Activated CD8-positive, alpha-beta memory T cell treated with anti-CD3 and anti-CD28 coated beads, Interleukin-2, amount 50 U/mL, for 1 hour (primary cell): ENCODE results near the gene NOA1.
"Not testable (repeated sequence)": the region's sequence is repeated elsewhere in the genome, so short reads cannot be mapped to it uniquely, and the experiment has no call there.

ENCODE experiments used
- DNase-seq: peaks from one replicate; pipeline ENCODE4 v3.0.0-alpha.2; 2020; ENCODE audit errors: extremely low read depth

NOA1 gene

DNA sequence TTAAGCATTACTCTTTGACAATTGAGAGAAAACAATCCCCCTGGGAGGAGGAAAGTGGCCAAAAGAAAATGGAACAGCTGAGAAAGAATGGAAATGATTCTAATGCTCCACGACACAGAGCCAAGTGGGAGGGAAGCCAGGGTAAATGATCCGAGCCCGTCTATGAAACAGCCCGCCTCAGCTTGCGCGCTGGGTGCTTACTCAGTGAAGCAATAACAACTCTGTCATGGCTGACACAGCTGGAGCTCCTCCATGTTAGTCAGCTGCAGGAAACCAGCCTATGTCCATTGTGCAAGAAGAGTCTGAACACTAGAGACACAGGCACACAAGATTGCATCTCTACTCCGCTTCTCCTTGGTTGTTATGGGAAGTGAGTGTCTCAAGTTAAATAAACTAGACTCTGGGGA, 19.3 kb downstream of the NOA1 start:
- DNase-seq: no peak

DNA sequence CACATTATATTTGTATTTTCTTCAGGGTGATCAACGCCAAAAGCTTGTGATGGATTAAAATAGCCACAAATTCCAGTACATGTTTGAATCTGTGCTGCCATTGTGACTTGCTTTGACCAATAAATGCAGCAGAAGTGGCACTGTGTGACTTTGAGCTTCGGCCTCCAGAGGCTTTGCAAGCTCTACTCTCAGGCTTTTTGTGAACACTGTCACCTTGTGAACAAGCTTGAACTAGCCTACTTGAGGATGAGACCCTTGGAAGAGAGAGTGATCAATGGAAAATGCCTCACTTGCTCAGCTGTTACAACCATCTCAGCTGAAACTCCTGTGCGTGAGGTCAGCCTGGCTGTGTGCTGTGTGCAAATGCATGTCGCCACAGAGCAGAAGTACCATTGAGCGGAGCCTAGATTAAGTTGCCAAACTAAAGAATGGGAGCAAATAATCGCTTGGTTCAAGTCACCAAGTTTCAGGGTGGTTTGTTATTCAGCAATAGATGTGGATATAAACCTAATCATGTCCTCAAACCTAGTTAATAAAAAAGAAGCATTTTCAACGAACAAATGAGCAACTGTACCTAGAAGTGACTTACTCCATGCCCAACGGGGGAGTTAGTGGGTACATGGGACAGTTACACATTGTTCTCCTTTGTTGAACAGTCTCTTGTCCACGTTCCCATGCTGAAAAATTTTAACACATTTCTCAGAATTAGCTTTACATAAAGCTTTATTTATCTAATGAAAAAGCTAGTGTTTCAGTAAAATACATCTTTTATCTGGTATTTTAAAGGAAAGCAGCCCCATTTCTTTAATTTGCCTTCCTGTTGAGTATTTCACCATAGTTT, 23.5 kb downstream of the NOA1 start:
- no peak for DNase-seq

DNA sequence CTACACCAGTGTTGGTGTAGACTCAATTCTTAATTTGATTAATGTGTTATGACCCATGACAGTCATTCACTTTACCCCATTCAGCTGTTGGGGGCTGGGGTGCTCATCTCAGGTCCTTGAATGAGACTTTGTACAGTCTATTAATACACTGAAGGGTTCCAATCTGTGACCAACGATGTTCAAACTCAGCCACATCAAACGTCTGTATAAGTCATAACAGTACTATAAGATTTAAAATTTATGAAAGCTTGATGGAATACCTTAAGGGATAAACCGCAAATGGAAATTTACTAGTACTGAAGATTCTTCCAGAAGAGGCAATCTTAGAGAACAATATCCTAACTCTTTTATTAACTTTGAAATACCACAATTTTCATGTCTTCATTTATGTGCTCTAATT, 36.0 kb downstream of the NOA1 start:
- no peak for DNase-seq

DNA sequence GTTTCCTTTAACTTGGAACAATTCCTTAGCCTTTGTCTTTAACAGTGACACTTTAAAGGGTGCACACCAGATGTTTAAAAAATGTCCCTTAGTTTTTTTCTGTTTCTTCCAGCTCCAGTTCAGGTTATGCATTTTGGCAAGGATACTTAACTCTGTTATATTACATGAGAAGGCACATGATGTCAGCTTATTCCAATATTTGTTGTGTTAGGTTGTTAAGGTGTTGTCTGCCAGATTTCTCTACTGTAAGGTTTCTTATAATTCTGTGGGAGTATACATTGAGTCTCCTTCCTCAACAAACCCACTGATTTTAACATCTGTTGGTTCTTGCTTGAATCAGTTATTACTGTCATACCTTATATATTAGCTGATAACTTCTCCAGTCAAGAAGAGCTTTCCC, 36.4 kb downstream of the NOA1 start:
- no peak for DNase-seq

DNA sequence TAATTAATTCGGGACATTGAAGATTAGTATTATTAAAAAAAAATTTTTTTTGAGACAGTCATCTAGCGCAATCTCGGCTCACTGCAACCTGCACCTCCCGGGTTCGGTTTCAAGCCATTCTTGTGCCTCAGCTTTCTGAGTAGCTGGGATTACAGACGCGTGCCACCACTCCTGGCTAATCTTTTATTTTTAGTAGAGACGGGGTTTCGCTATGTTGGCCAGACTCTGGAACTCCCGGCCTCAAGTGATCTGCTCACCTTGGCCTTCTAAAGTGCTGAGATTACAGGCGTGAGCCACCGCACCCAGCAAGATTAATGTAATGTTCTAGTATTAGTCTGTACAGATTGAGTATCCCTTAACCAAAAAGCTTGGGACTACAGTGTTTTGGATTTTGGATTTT, 37.0 kb downstream of the NOA1 start:
- DNase-seq: no peak

DNA sequence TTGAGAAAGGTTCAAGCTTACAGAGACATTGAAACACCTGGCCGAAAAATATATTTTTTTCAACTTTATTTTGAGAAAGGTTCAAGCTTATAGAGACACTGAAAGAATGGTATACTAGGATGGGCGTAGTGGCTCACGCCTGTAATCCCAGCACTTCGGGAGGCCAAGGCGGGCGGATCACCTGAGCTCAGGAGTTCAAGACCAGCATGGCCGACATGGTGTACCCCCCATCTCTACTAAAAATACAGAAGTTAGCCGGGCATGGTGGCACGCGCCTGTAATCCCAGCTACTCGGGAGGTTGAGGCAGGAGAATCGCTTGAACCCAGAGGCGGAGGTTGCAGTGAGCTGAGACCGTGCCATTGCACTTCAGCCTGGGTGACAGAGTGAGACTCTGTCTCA, 37.6 kb downstream of the NOA1 start:
- not testable (repeated sequence) for DNase-seq

DNA sequence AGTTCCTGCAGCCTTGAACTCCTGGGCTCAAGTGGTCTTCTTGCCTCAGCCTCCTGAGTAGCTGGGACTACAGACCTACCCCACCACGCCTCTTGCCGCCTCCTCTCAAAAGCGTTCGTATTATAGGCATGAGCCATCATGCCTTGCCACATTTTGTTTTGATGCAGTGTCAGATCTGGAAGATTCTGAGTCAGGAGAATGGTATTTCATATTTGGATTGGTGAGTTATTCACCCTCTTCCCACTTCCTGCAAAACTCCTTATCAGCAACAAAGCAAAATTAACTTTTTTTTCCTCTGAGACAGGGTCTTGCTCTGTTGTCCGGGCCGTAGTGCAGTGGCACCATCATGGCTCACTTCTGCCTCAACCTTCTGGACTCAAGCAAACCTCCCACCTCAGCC, 40.1 kb downstream of the NOA1 start:
- DNase-seq: no peak

DNA sequence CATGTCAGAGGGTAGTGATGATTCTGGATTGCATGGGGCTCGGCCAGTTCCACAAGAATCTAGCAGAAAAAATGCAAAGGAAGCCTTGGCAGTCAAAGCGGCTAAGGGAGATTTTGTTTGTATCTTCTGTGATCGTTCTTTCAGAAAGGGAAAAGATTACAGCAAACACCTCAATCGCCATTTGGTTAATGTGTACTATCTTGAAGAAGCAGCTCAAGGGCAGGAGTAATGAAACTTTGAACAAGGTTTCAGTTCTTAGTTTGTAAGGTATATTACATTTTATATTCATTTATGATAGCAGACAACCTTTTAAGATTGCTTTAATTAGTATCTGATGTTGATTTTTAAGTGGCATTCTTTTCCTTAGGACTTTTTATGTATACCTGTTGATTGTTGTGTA, 45.5 kb downstream of the NOA1 start:
- no peak for DNase-seq

DNA sequence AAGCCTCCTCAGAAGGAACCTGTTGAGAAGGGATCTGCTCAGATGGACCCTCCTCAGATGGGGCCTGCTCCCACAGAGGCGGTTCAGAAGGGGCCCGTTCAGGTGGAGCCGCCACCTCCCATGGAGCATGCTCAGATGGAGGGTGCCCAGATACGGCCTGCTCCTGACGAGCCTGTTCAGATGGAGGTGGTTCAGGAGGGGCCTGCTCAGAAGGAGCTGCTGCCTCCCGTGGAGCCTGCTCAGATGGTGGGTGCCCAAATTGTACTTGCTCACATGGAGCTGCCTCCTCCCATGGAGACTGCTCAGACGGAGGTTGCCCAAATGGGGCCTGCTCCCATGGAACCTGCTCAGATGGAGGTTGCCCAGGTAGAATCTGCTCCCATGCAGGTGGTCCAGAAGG, 46.8 kb downstream of the NOA1 start:
- DNase-seq: no peak

DNA sequence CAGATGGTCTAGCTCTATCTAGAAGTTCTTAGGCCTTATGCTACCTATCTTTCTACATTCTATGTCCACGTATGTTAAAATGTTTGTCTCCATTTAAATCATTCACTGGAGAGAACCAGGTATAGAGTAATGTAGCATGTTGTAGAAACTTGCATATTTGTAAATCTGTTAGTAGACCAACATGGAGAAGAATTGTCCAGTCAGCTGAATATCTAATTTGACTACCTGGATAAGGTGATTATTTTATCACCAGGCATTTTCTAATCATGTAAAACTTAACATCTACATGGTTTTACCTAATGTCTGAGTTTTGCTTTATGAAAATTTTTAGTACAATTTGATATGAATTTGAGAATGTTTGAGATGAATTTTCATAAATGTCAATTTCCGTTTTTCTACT, 50.2 kb downstream of the NOA1 start:
- DNase-seq: no peak

DNA sequence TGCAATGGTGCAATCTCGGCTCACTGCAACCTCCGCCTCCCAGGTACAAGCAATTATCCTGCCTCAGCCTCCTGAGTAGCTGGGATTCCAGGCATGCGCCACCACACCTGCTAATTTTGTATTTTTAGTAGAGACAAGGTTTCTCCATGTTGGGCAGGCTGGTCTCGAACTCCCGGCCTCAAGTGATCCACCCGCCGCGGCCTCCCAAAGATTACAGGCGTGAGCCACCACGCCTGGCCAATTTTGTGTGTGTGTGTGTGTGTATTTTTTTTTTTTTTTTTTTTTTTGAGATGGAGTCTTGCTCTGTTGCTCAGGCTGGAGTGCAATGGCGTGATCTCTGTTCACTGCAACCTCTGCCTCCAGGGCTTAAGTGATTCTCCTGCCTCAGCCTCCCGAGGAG, 62.4 kb downstream of the NOA1 start:
- DNase-seq: not testable (repeated sequence)

DNA sequence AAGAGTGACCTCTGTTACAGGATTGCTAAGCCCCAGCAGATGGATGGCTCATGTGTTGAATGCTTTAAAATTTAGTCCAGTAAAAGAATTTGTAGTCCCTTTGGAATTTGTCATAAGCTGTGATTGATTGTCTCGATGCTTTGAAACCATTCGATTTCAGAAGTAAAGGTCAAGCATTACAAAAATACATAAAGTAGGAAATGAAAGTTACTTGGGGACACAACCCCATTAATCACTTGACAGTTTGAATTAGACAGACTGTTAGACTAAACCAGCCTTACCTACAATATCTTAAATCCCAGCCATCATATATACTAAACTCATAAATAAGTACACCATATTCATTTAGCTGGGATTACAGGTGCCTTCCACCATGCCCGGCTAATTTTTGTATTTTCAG, 63.1 kb downstream of the NOA1 start:
- no peak for DNase-seq
